ENCODE results near the gene SLMAP. TPM values are rescaled to one million over a fixed set of nuclear protein-coding genes. Genes with fewer than 3 reads are reported as not detected.
A peak's percentile ranks its signal among the peaks of the same experiment; 100 is the strongest.

The SLMAP gene
- total and polyA plus RNA-seq, 2 of the 13 experiments (the other 11 are each of a cell fraction or from before 2014, with no cell fraction given), result 24.0 to 48.3 TPM

- no peak for TF ChIP-seq ATF3 (CRISPR knock-in tag; IDR thresholded peaks at IDR 0.05)
- TF ChIP-seq, protein P1, sequence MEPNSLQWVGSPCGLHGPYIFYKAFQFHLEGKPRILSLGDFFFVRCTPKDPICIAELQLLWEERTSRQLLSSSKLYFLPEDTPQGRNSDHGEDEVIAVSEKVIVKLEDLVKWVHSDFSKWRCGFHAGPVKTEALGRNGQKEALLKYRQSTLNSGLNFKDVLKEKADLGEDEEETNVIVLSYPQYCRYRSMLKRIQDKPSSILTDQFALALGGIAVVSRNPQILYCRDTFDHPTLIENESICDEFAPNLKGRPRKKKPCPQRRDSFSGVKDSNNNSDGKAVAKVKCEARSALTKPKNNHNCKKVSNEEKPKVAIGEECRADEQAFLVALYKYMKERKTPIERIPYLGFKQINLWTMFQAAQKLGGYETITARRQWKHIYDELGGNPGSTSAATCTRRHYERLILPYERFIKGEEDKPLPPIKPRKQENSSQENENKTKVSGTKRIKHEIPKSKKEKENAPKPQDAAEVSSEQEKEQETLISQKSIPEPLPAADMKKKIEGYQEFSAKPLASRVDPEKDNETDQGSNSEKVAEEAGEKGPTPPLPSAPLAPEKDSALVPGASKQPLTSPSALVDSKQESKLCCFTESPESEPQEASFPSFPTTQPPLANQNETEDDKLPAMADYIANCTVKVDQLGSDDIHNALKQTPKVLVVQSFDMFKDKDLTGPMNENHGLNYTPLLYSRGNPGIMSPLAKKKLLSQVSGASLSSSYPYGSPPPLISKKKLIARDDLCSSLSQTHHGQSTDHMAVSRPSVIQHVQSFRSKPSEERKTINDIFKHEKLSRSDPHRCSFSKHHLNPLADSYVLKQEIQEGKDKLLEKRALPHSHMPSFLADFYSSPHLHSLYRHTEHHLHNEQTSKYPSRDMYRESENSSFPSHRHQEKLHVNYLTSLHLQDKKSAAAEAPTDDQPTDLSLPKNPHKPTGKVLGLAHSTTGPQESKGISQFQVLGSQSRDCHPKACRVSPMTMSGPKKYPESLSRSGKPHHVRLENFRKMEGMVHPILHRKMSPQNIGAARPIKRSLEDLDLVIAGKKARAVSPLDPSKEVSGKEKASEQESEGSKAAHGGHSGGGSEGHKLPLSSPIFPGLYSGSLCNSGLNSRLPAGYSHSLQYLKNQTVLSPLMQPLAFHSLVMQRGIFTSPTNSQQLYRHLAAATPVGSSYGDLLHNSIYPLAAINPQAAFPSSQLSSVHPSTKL (CRISPR knock-in tag; IDR thresholded peaks at IDR 0.05), result peak; percentile 51; the same call in 1 of the 2 replicates
- TF ChIP-seq ZNF781 (CRISPR knock-in tag; IDR thresholded peaks at IDR 0.05; ENCODE audit: borderline replicate concordance, not compliant biosample characterization), result no peak
- TF ChIP-seq THYN1 (CRISPR knock-in tag; IDR thresholded peaks at IDR 0.05; ENCODE audit: borderline replicate concordance, low read depth), result no peak
- no peak for TF ChIP-seq NFE2 (CRISPR knock-in tag; IDR thresholded peaks at IDR 0.05)
- no peak for TF ChIP-seq ZNF746 (CRISPR knock-in tag; IDR thresholded peaks at IDR 0.05)
- TF ChIP-seq AHR (CRISPR knock-in tag; IDR thresholded peaks at IDR 0.05), result no peak
- TF ChIP-seq ZNF501 (CRISPR knock-in tag; IDR thresholded peaks at IDR 0.05), result no peak
- TF ChIP-seq CEBPZ (IDR thresholded peaks at IDR 0.05; ENCODE audit: low read length), result no peak
- no peak for TF ChIP-seq JUN (CRISPR knock-in tag; IDR thresholded peaks at IDR 0.05)
- TF ChIP-seq, protein P2, sequence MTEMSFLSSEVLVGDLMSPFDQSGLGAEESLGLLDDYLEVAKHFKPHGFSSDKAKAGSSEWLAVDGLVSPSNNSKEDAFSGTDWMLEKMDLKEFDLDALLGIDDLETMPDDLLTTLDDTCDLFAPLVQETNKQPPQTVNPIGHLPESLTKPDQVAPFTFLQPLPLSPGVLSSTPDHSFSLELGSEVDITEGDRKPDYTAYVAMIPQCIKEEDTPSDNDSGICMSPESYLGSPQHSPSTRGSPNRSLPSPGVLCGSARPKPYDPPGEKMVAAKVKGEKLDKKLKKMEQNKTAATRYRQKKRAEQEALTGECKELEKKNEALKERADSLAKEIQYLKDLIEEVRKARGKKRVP (CRISPR knock-in tag; IDR thresholded peaks at IDR 0.05), result peak in 1 of 2 experiments; percentile 55; a peak in 2 of 4 replicates
- TF ChIP-seq ZNF839 (CRISPR knock-in tag; IDR thresholded peaks at IDR 0.05; ENCODE audit: borderline replicate concordance), result no peak
- no peak for TF ChIP-seq RBFOX2 (IDR thresholded peaks at IDR 0.05; ENCODE audit: low read depth, low read length)
- peak; percentile 38; the same call in 1 of the 2 replicates for TF ChIP-seq RXRA (CRISPR knock-in tag; IDR thresholded peaks at IDR 0.05)
- TF ChIP-seq ZNF441 (CRISPR knock-in tag; IDR thresholded peaks at IDR 0.05; ENCODE audit: borderline replicate concordance), result no peak
- peak; percentile 85; the same call in 1 of the 2 replicates for TF ChIP-seq CHD4 (IDR thresholded peaks at IDR 0.05; ENCODE audit: borderline replicate concordance, low read length)
- TF ChIP-seq GATA4 (IDR thresholded peaks at IDR 0.05; ENCODE audit: borderline replicate concordance, low read depth), result no peak
- TF ChIP-seq ZNF709 (CRISPR knock-in tag; IDR thresholded peaks at IDR 0.05), result no peak
- no peak for TF ChIP-seq ZNF670 (CRISPR knock-in tag; IDR thresholded peaks at IDR 0.05; ENCODE audit: borderline replicate concordance)
- TF ChIP-seq CEBPG (CRISPR knock-in tag; IDR thresholded peaks at IDR 0.05), result peak; percentile 72
- no peak for TF ChIP-seq RNF2 (conservative IDR thresholded peaks at IDR 0.05; ENCODE audit: low read depth)
- no peak for TF ChIP-seq HOXA9 (CRISPR knock-in tag; IDR thresholded peaks at IDR 0.05; ENCODE audit: borderline replicate concordance)
- no peak for TF ChIP-seq SP2 (CRISPR knock-in tag; IDR thresholded peaks at IDR 0.05)
- TF ChIP-seq ZIK1 (CRISPR knock-in tag; IDR thresholded peaks at IDR 0.05; ENCODE audit: borderline replicate concordance, low read depth), result no peak
Measured at GRCh38 chr3:57946970-57947381, 190.9 kb downstream of the SLMAP start (continued).
